Measurements from ENCODE around the gene PIGU. TPM values are rescaled to one million over a fixed set of nuclear protein-coding genes. Genes with fewer than 3 reads are reported as not detected.

The PIGU gene
- total and polyA plus RNA-seq, 2 of the 13 experiments (the other 11 are each of a cell fraction or from before 2014, with no cell fraction given) = 45.5 to 231 TPM

- TF ChIP-seq GMEB2 (CRISPR knock-in tag; IDR thresholded peaks at IDR 0.05; ENCODE audit: low read depth) (no peak), TAF1 (CRISPR knock-in tag; IDR thresholded peaks at IDR 0.05) (no peak), ZFP37 (CRISPR knock-in tag; IDR thresholded peaks at IDR 0.05; ENCODE audit: borderline replicate concordance) (no peak), ZNF674 (CRISPR knock-in tag; IDR thresholded peaks at IDR 0.05; ENCODE audit: low read depth) (no peak), TRAFD1 (CRISPR knock-in tag; IDR thresholded peaks at IDR 0.05; ENCODE audit: borderline replicate concordance) (no peak), ZNF558 (CRISPR knock-in tag; IDR thresholded peaks at IDR 0.05; ENCODE audit: borderline replicate concordance) (no peak), MED8 (CRISPR knock-in tag; IDR thresholded peaks at IDR 0.05; ENCODE audit: insufficient replicate concordance) (no peak), HNRNPK (IDR thresholded peaks at IDR 0.05; ENCODE audit: low read depth, low read length, poor library complexity, severe bottlenecking) (no peak), ZSCAN31 (CRISPR knock-in tag; IDR thresholded peaks at IDR 0.05; ENCODE audit: low read depth) (no peak), ZBTB46 (CRISPR knock-in tag; IDR thresholded peaks at IDR 0.05; ENCODE audit: borderline replicate concordance) (0 out of 2 replicates have a peak, but pooled peaks have one; percentile 51), ZNF232 (CRISPR knock-in tag; IDR thresholded peaks at IDR 0.05; ENCODE audit: borderline replicate concordance) (no peak), HOXA9 (CRISPR knock-in tag; IDR thresholded peaks at IDR 0.05; ENCODE audit: borderline replicate concordance) (no peak), ZNF766 (CRISPR knock-in tag; IDR thresholded peaks at IDR 0.05; ENCODE audit: borderline replicate concordance) (0 out of 2 replicates have a peak, but pooled peaks have one; percentile 15), PTBP1 (IDR thresholded peaks at IDR 0.05; ENCODE audit: low read depth, low read length, poor library complexity, severe bottlenecking) (no peak), ZNF367 (CRISPR knock-in tag; IDR thresholded peaks at IDR 0.05; ENCODE audit: borderline replicate concordance) (no peak), CCDC6 (CRISPR knock-in tag; IDR thresholded peaks at IDR 0.05) (no peak), DPF2 (CRISPR knock-in tag; IDR thresholded peaks at IDR 0.05; ENCODE audit: borderline replicate concordance, low read depth) (no peak), ZNF343 (CRISPR knock-in tag; IDR thresholded peaks at IDR 0.05) (no peak), GABPB1 (CRISPR knock-in tag; IDR thresholded peaks at IDR 0.05) (no peak), ZNF260 (CRISPR knock-in tag; IDR thresholded peaks at IDR 0.05; ENCODE audit: borderline replicate concordance, low read depth) (no peak), MAFG (CRISPR knock-in tag; IDR thresholded peaks at IDR 0.05) (no peak), HNRNPH1 (optimal IDR thresholded peaks at IDR 0.05; ENCODE audit: low read depth, low read length) (no peak), NR2F1 (CRISPR knock-in tag; IDR thresholded peaks at IDR 0.05) (no peak), PLSCR1 (CRISPR knock-in tag; IDR thresholded peaks at IDR 0.05; ENCODE audit: borderline replicate concordance) (no peak), KAT8 (CRISPR knock-in tag; IDR thresholded peaks at IDR 0.05) (peak; percentile 39), MXD4 (CRISPR knock-in tag; IDR thresholded peaks at IDR 0.05) (no peak)
These were observed 26.1 kb upstream of the PIGU start (continued) for GRCh38 chr20:34703061-34703423.
